Measurements from ENCODE around the gene SOX6. TPM values are rescaled to one million over a fixed set of nuclear protein-coding genes. Genes with fewer than 3 reads are reported as not detected.

Gene SOX6
- total RNA-seq, 1 experiment from 2014 or later, result not detected

DNA sequence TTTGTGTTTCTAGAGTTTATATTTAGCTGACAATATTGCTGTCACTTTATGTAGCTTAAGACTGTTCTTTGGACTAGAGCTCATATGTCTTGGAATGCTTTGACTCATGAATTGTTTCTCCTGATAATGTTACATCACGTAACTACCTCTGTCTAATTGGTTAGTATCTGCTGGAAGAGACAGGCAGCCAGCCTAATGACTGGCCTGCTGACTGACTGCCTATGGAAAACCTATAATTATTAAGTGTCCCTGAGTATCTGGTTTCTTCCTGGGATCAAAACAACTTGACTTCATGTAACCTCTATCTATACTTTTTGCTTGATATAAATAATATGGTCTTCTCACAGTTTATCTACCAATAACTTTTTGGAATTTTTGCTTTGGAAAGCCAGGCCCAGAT lies 9.4 kb downstream of the SOX6 start:
- Histone ChIP-seq H4K8ac (replicated peaks; ENCODE audit: insufficient read length, low read depth, low read length) (no peak overlapping the region), H2AK5ac (ENCODE audit: insufficient read length, low read length) (no peak overlapping the region), H3K27me3 (ENCODE audit: insufficient read depth, low read length) (no peaks in the 10 kb centered on the region), H3K9ac (ENCODE audit: extremely low read depth, insufficient read length, low read length) (no peak overlapping the region), H3K18ac (ENCODE audit: insufficient read length, low read depth, low read length) (no peak overlapping the region), H4K20me1 (ENCODE audit: control insufficient read depth, insufficient read depth, insufficient read length) (no peaks in the 10 kb centered on the region), H3K4me2 (ENCODE audit: insufficient read depth, insufficient read length, low read length) (no peak overlapping the region), H3K27ac (ENCODE audit: insufficient read length, low read depth, low read length) (no peak overlapping the region), H2BK20ac (ENCODE audit: low read depth, low read length, poor library complexity, severe bottlenecking) (no peak overlapping the region), H4K5ac (ENCODE audit: insufficient read length, low read depth, low read length) (no peak overlapping the region), H4K91ac (ENCODE audit: insufficient read length, low read depth, low read length) (no peak overlapping the region), H2BK120ac (ENCODE audit: low read depth, low read length, poor library complexity, severe bottlenecking) (no peak overlapping the region), H3K14ac (ENCODE audit: insufficient read depth, low read length) (no peak overlapping the region), H3K79me2 (ENCODE audit: insufficient read depth, low read length) (no peaks in the 10 kb centered on the region), H2BK15ac (ENCODE audit: low read depth, low read length) (no peak overlapping the region), H3K56ac (ENCODE audit: insufficient read length, low read depth, low read length) (no peak overlapping the region), H3K4ac (ENCODE audit: low read depth, low read length) (no peak overlapping the region), H3T11ph (ENCODE audit: low read length) (no peak overlapping the region), H3K23ac (ENCODE audit: insufficient read length, low read depth, low read length) (no peak overlapping the region), H2AFZ (ENCODE audit: low read length) (no peak overlapping the region), H3K9me3 (ENCODE audit: control insufficient read depth, low read depth, low read length) (no peaks in the 10 kb centered on the region), H3K23me2 (ENCODE audit: insufficient read length, low read depth, low read length, poor library complexity, severe bottlenecking) (no peaks in the 10 kb centered on the region), H2BK5ac (ENCODE audit: insufficient read length, low read length) (no peak overlapping the region), H2BK12ac (ENCODE audit: insufficient read length, low read depth, low read length) (no peak overlapping the region), H3K4me1 (ENCODE audit: insufficient read depth, low read length) (no peaks in the 10 kb centered on the region), H3K79me1 (ENCODE audit: insufficient read depth, low read depth, low read length, poor library complexity, severe bottlenecking) (no peaks in the 10 kb centered on the region)
- TF ChIP-seq, protein P1, sequence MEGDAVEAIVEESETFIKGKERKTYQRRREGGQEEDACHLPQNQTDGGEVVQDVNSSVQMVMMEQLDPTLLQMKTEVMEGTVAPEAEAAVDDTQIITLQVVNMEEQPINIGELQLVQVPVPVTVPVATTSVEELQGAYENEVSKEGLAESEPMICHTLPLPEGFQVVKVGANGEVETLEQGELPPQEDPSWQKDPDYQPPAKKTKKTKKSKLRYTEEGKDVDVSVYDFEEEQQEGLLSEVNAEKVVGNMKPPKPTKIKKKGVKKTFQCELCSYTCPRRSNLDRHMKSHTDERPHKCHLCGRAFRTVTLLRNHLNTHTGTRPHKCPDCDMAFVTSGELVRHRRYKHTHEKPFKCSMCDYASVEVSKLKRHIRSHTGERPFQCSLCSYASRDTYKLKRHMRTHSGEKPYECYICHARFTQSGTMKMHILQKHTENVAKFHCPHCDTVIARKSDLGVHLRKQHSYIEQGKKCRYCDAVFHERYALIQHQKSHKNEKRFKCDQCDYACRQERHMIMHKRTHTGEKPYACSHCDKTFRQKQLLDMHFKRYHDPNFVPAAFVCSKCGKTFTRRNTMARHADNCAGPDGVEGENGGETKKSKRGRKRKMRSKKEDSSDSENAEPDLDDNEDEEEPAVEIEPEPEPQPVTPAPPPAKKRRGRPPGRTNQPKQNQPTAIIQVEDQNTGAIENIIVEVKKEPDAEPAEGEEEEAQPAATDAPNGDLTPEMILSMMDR (conservative IDR thresholded peaks at IDR 0.05), result no peak
- no CpG with 5 or more reads among the region's 1 CpG for WGBS (ENCODE audit: extremely low coverage, insufficient read length, low lambda C conversion rate)
- Mint-ChIP-seq H3K27me3 (ENCODE audit: low read depth) (peaks cover 16% of the 10 kb centered on the region), H3K9me3 (no peaks in the 10 kb centered on the region), H3K36me3 (ENCODE audit: insufficient read depth in 1 of 3, low read depth in 3 of 3) (no peaks in the 10 kb centered on the region), H3K27ac (no peak overlapping the region), H3K4me1 (no peaks in the 10 kb centered on the region), H3K4me3 (no peak overlapping the region)
- DNase-seq, result no peak
